Measurements from ENCODE around the gene ARG2.

Gene ARG2

DNA sequence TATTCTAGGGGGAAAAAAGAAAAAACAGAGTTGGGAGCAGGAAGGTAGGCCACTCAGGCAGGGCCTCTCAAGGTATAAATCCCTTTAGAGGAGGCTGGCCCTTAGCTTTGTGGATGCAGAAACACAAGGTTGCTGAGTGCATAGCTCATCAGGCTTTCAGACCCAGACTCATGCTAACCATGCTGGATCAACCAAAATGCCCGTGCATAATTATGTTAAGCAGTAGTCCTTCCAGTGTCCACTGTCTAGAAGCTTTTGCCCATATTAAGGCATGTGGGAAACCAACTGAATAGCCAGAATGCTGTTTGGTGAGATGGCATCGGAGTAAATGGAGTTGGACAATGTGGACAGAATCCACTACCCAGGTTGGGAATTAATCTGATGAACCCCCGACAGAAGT is 18.9 kb downstream of the ARG2 start:
- DNase-seq (ENCODE audit: low read depth in 2 of 2): no peak

DNA sequence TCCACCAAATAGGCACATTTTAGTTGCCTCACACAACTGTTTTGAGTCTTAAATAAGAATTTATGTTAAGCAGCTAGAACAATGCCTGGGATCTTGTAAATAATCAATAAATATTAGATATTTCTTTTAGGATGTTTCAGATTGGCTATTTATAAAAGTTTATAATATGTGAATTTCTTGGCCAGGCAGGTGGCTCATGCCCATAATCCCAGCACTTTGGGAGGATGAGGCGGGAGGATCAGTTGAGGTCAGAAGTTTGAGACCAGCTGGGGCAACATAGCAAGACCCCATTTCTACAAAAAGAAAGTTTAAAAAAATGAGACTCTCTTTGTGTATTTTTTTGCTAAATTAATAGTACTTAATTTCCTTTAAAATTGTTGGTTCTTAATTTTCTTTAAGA is 21.8 kb downstream of the ARG2 start:
- DNase-seq (ENCODE audit: low read depth in 2 of 2): no peak

DNA sequence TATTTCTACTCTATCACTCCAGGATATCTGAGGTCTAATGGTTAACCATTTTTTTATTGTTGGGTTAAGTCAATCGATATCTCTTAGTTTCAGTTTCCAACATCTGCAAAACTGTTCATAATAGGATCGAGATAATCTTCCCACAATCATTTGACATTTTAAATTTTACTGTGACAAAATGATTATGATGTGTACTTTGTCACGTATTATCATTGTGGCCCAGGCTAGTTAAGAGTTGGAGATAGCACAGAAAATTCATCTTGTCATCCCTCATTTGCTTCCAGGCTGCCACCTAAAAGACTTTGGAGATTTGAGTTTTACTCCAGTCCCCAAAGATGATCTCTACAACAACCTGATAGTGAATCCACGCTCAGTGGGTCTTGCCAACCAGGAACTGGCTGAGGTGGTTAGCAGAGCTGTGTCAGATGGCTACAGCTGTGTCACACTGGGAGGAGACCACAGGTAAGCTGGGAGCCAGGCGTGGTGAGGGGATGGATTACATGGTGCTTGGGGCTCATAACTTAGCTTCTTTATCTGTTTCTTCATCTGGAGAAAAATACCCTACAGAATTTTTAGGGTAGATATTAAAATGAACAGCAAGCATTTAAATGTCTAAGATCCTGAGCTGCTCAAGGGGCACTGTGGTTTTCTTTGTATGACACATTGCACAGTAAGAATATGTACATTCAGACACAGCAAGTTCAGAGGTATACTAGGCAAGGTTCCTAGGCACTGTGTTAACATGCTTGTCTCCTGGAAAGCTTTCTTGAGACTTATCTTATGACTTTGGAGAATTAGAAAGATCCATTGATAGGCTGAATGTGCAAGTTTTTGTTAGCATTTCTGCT is 22.4 kb downstream of the ARG2 start:
- no peak for DNase-seq (ENCODE audit: low read depth in 2 of 2)

DNA sequence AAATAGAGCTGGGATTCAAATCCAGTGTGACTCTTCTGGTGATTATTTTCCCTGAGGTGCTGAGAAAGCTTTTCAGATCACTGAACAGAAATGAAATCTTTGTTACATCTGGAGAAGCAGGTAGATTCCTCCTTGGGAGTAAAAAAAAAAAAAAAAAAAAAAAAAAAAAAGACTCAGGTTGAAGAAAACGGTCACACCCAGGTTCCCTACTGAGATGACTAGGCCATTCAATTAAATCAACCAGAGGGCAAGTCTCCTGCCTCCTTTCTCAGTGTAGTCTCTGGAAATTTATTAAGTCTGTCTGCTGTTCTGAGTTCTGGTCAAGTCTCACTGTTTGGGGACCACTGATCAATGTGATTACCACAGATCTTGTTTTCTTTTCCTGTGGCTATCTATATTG is 24.0 kb downstream of the ARG2 start:
- DNase-seq (ENCODE audit: low read depth in 2 of 2): no peak

DNA sequence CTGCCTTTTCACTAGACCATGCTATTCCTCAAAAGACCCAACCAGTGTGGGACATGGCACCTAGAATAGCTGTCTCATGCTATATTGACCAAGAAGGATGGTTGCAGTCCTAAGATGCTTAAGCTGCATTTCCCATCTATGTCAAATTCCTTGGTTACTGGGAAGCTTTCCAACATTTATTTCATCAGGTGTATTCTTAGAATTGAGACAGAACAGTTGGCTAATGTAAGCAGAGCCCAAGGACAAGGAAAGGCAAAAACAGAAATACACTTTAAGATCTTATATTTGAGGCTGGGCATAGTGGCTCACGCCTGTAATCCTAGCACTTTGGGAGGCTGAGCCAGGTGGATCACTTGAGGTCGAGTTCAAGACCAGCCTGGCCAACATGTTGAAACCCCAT is 24.7 kb downstream of the ARG2 start:
- no peak for DNase-seq (ENCODE audit: low read depth in 2 of 2)

DNA sequence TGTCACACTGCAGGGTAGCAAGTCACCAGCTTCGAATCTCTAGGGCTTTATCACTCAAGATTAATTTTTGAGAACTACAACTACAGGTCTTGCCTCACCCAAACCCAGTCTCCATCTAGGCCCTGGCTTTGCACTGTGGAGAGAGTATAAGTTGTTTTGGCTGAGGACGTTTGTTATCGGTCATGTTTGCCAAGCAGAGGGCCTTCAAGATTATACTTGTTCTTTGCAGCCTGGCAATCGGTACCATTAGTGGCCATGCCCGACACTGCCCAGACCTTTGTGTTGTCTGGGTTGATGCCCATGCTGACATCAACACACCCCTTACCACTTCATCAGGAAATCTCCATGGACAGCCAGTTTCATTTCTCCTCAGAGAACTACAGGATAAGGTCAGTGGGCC is 25.7 kb downstream of the ARG2 start:
- no peak for DNase-seq (ENCODE audit: low read depth in 2 of 2)

DNA sequence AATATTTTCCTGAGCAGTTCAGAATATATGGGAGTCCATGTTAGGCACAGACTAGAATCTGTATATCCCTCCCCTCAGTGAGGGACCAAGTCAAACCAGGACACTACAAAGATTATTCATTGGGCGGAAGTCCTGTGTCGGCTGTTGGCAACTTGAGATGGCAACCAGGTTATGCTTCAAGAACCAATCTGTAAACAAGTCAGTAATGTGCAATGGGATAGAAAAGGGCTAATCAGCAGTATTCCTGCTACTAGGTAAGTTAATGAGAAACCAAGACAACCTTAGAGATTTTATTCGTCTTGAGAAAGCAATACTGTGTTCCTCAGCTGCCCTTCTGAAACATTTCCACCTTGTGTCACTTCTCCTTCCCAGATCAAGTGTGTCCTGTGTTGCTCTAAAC is 26.4 kb downstream of the ARG2 start:
- no peak for DNase-seq (ENCODE audit: low read depth in 2 of 2)

DNA sequence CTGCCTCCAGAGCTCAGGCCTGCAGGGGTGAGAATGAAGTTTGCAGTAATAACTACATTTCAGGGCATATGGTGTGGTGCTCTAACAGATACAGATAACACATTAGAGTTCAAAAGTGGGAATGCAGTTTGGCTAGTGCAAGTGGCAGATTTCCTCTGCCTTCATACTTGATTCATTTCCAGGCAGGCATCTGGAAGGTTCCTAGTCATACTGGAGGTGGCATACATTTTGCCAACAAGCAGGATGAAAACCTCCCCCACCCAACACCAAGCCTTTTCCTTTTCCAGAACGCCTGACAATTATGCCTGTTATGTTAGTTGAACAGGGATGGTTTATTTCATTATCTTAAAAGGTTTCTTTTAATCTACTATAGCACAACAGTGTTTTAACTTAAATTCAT is 30.4 kb downstream of the ARG2 start:
- no peak for DNase-seq (ENCODE audit: low read depth in 2 of 2)

DNA sequence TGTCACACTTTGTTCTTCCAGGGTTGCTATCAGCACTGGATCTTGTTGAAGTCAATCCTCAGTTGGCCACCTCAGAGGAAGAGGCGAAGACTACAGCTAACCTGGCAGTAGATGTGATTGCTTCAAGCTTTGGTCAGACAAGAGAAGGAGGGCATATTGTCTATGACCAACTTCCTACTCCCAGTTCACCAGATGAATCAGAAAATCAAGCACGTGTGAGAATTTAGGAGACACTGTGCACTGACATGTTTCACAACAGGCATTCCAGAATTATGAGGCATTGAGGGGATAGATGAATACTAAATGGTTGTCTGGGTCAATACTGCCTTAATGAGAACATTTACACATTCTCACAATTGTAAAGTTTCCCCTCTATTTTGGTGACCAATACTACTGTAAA is 31.0 kb downstream of the ARG2 start:
- no peak for DNase-seq (ENCODE audit: low read depth in 2 of 2)

DNA sequence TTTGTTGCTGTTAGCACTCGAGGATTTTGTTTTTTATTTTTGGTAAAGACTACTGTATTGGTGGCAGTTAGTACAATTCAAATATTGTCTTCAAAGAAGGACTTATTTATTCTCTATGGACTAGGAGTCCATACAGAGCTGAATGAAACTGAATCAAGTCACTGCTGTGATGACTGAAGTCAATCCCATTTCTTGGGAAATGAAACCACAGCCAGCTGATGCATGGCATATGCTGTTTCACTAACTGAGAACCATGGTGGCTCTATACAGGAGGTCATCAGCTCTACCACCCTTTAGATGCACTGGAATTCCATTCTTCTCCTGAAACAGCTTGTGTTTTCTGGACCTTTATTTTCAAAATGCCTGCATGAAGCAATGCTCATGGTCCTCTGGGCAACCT is 32.5 kb downstream of the ARG2 start:
- no peak for DNase-seq (ENCODE audit: low read depth in 2 of 2)

DNA sequence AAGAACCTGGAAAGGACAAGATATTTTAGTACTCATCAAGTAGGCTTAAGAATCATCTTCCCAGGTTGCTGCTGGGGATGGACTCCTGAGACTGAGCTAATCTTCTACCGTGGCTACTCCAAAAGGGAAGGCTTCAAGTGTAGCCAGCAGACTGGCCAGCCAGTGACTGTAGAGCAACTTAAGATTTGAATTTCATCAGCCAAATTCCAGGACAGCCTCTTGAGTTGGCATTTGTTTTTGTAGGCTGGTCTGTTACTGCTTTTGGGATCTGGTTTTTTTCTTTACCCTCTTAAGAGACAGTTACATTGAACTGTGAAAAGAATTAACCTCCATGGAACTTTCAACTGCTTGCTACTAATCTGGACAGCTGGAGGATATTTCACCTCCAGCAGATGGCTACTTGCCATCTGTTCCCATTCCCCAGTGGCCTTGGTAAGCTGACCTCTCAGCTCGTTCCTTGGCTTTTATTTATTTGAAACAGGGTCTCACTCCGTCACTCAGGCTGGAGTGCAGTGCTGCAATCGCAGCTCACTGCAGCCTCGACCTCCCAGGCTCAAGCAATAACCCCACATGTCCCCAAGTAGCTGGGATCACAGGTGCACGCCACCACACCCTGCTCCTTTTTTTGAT is 34.0 kb downstream of the ARG2 start:
- no peak for DNase-seq (ENCODE audit: low read depth in 2 of 2)

DNA sequence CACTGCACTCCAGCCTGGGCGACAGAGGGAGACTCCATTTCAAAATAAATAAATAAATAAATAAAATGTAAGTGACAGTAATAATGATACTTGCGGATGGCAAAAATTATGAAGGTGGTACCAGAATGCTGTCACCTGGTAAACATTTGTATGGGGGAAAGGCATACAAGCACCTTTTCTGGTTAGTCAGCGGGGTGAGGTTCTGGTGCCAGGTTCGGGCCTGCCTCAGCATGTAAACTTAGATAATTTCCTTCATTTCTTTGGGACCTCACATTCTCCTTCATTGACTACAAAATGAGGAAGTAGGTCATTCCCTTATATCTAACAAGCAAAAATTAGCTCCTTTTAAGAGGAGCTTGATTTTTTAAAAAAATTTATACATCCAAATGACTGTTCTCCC is 43.9 kb downstream of the ARG2 start:
- no peak for DNase-seq (ENCODE audit: low read depth in 2 of 2)

DNA sequence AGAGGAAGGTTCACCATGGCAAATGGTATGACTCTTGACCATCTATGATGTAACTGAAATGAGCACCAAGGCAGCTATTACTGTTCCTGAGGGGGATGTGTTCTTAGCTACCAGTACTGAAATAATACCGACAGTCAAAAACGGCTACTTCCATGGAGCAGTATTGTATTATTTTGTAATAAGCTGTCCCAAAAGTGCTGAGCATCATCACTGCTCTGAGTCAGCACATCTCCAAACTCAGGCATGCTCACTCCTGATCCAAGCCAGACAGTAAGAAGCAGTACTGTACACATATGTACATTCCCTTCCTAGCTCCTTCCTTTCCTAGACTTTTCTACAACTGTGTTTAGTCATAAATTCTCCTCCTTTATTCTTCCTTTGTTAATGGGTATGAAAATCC is 46.1 kb downstream of the ARG2 start:
- no peak for DNase-seq (ENCODE audit: low read depth in 2 of 2)

DNA sequence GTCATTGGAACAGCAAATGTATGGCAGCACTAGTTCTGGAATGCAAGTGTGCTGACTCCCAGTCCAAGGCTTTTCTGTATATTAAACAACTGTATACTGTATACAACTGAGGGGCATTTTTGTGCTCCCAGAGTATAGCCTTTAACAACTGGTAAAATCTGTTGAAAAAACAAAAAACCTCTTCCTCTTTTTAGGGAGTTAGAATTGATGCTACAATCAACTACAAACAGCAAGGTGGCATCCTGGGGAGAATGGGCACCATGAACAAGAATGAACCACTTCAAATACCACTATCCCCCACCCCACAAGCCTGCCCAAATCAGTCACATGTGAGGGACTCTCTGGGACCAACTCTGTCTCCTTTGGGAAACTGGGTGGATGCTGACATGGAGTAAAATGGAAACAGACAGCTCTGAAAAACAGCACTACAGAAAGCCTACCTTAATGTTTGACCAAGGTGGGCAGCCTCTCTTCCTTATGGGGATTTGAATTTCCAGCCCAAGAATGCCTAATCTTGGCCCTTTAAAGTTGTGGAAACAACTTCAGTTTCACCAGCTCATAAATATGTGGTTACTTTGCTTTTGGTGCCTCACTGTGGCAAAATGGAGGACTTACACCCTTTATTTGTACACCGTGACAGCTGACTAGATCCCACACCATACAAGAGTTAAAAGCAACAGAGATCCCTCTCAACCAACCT is 47.2 kb downstream of the ARG2 start:
- DNase-seq (ENCODE audit: low read depth in 2 of 2): no peak

DNA sequence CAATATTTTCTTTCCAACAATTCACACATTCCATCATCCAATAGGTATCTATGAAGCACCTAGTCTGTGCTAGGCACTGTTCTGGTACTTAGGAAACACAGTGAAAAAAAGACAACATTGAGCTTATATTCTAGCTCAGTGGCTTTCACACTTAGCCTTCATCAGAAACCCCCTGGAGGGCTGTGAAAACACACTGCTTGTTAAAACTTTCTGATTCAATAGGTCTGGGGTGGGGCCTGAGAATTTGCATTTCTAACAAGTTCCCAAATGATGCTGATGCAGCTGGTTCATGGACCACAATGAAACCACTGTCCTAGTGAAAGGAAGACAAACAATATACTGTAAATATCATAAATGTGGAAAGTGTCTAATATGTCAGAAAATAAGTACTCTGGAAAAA is 48.8 kb downstream of the ARG2 start:
- no peak for DNase-seq (ENCODE audit: low read depth in 2 of 2)

DNA sequence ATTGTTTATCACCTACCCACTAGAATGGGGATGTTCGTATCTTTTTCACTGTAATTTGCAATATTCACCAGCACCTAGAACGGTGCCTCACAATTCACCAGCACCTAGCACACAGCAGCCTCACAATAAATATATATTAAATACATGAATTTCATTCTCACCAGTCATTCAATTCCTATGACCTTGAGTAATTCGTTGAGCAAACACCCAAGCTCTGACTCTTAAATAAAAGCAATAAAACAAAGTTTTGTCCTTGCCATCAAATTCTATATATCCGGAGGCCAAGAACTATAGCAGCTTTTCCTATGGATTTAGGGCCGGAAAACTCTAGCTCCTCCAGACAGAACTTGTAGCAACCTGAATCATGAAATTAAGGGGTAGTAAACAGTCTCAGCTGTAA is 53.7 kb downstream of the ARG2 start:
- no peak for DNase-seq (ENCODE audit: low read depth in 2 of 2)

DNA sequence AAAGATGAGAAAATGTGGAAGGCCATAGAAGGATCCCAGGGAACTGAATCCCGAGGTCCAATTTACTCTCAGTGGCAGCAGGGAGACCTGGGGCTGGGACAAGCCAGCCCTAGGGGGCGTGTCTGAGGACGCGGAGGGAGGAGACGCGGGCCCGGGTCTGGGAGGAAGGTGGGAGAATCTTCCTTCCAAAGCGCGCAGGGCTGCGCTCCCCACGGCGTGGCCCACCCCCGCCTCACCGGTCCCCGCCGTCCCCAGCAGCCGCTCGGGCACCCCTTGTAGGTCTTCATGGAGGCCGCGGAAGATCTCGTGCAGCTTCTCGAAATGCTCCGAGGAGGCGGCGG is 54.4 kb downstream of the ARG2 start:
- DNase-seq (ENCODE audit: low read depth in 2 of 2): no peak

DNA sequence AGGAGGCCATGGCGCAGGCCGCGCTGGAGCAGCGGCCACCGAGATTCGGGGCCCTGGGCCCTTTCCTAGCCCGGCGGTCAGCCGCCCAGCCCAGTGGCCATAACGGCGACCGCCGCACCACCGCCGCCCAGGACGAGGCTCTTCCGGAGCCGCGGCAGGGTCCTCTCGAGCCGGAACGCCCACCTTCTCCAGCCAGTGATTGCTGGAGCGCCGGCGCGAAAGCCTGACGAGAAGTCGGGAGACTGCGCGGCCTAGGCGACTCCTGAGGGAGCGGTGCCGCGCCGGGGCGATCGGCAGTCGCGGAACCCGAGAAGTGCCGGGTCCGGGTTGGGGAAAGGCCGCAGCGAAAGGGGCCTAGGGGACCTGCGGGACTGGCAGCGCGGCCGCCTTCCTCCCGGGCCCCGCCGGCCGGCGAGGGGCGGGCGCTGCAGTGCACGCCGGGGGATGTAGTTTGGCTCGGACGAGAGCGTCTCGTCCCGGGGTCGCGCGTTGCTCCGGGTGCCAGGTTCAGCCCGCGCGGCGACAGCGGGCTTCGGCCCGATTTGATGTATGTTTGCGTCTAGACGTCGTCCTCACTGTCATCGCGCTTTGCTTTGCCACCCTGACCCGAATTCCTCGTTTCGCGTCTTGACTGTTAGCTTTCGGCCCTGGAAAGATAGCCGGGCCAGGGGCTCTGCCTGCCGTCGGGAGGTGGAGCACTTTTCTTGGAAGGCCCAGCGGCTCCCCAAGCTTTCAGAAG is 54.9 kb downstream of the ARG2 start, which contains the start of gene VTI1B:
Gene VTI1B, minus strand, starts transcription at position 153 of the 739 bp plus-strand sequence. Its CDS starts 143 bp downstream, at position 10.
- DNase-seq (ENCODE audit: low read depth in 2 of 2): peak; percentile 63 to 73

DNA sequence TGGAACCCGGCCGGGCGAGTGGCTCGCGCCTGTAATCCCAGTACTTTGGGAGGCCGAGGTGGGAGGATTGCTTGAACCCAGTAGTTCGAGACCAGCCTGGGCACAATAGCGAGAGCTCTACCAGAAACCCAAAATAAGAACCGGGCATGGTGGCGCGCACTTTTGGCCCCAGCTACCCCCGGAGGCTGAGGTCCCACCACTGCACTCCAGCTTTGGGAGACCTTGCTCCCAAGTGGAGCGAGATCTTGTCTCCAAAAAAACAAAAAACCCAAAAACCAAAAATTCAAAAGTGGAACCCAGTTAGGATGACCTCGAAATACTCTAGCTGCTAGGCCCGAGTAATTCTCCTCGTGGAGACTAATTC is 55.5 kb downstream of the ARG2 start:
- DNase-seq (ENCODE audit: low read depth in 2 of 2): no peak

DNA sequence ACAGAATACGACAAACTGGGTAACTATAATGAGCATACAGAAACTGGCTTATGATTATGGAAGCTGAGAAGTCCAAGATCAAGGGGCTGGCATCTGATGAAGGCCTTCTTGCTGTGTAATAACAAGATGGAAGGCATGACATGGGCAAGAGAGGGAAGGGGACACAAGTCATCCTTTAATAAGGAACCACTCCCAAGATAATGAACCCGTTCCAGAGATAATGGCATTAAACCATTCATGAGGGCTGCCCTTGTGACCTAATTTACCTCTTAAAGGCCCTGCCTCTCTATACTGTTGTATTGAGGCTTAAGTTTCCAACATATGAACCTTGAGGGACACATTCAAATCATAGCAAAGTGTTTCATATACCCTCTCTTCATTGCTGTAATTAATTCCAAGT is 59.3 kb downstream of the ARG2 start:
- DNase-seq (ENCODE audit: low read depth in 2 of 2): no peak

DNA sequence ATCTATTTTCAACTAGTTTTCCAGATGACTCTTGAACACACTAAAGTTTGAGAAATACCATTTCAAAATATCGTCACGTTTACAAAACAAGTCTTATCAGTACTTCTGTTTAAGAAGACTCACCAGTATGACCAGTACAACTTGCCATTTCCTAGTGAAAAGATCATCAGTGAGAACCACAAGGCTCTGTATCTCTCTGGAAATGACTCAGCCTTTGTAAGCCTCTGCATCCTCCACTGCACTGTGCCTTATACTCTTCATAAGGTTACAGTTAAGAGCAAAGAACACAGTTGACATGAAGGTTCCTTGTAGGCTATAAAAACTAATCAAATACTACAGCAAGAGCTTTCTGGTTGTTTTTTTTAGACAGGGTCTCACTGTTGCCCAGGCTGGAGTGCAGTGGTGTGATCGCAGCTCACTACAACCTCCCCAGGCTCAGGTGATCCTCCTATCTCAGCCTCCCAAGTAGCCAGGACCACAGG is 60.4 kb downstream of the ARG2 start:
- DNase-seq (ENCODE audit: low read depth in 2 of 2): no peak

DNA sequence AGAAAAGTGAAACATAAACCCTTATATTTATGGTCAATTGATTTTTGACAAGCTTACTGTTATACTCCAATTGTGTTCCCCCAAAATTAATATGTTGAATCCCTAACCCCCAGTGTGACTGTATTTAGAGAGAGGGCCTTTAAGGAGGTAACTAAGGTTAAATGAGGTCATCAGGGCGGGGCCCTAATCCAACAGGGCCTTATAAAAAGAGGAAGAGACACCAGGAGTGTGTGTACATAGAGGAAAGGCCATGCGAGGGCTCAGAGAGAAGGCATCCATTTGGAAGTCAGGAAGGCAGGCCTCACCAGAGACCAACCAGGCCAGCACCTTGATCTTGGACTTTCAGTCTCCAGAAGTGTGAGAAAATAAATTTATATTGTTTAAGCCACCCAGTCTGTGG is 61.2 kb downstream of the ARG2 start:
- no peak for DNase-seq (ENCODE audit: low read depth in 2 of 2)
